Peyer's patch (tissue), 4 donors: ENCODE measurements around the gene ARRDC3.

Experiments
- POLR2A ChIP-seq, 2 donors: fragments of 450-650 bp; IDR thresholded peaks; one replicate each; pipeline ENCODE4 v1.5.1; 2017; ENCODE audit warnings: antibody characterized with exemption in 2 of 2, mild to moderate bottlenecking in 2 of 2, moderate library complexity in 2 of 2
- TF ChIP-seq, protein P1 (sequence below), 6 experiments: fragments of 450-650 bp in 4 of 6; fragments of 200-600 bp in 2 of 6; sonication (generic) in 1 of 6; IDR thresholded peaks; one replicate each; pipeline ENCODE4 v1.5.1; 2017 to 2019; ENCODE audit warnings: antibody characterized with exemption in 6 of 6, mild to moderate bottlenecking in 3 of 6, moderate library complexity in 1 of 6

DNA sequence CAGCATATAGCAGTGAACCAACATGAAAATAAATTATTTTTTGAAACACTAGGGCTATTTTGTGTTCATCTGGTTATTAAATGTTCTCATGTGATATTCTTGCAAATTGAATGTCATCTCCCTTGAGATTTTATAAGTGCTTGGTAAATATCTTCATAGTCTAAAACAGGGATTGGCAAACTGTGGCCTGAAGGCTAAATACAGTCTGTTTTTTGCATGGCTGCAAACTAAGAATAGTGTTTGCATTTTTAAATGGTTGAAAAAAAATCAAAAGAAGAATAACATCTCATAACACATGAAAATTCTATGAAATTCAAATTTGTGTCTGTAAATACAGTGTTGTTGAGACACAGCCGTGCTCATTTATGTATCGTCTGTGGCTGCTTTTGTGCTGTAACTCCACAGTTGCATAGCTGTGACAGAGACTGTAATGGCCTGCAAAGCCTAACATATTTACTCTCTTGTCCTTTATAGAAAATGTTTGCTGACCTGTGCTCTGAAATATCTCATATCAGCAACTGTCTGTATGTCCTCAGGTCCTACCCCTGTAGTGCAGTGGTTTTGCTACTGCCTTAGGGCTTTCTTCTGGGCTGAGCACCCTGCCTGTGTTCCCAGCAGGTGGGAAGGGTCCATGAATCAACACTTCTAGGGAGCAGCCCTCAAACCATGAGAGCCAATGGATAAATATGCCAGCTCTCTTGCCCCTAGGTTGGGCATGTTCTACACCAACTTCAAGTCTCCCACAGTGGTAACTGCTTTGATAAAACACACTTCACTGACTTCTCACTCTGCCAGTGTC is 41.7 kb upstream of the ARRDC3 start:
- TF ChIP-seq, protein P1, sequence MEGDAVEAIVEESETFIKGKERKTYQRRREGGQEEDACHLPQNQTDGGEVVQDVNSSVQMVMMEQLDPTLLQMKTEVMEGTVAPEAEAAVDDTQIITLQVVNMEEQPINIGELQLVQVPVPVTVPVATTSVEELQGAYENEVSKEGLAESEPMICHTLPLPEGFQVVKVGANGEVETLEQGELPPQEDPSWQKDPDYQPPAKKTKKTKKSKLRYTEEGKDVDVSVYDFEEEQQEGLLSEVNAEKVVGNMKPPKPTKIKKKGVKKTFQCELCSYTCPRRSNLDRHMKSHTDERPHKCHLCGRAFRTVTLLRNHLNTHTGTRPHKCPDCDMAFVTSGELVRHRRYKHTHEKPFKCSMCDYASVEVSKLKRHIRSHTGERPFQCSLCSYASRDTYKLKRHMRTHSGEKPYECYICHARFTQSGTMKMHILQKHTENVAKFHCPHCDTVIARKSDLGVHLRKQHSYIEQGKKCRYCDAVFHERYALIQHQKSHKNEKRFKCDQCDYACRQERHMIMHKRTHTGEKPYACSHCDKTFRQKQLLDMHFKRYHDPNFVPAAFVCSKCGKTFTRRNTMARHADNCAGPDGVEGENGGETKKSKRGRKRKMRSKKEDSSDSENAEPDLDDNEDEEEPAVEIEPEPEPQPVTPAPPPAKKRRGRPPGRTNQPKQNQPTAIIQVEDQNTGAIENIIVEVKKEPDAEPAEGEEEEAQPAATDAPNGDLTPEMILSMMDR (IDR thresholded peaks at IDR 0.05) = no peak
- no peak for TF ChIP-seq POLR2A (IDR thresholded peaks at IDR 0.05)
